HK-2 (cell line): ENCODE measurements around the gene CEP85.

Source experiments
- DNase-seq: peaks from one replicate; pipeline ENCODE4 v3.0.0-alpha.2; 2018; ENCODE audit not compliant: unreplicated experiment

CEP85 gene

GRCh38 chr1:26278724-26279455, 44.9 kb downstream of the CEP85 start:
- DNase-seq = no peak

- peak; percentile 84 for DNase-seq
These were observed 45.7 kb downstream of the CEP85 start, which contains the start of gene SH3BGRL3 for GRCh38 chr1:26279456-26280332. TSS of gene SH3BGRL3 (plus strand) at chr1:26280086. CDS start at chr1:26280156, 70 bp downstream.

DNA sequence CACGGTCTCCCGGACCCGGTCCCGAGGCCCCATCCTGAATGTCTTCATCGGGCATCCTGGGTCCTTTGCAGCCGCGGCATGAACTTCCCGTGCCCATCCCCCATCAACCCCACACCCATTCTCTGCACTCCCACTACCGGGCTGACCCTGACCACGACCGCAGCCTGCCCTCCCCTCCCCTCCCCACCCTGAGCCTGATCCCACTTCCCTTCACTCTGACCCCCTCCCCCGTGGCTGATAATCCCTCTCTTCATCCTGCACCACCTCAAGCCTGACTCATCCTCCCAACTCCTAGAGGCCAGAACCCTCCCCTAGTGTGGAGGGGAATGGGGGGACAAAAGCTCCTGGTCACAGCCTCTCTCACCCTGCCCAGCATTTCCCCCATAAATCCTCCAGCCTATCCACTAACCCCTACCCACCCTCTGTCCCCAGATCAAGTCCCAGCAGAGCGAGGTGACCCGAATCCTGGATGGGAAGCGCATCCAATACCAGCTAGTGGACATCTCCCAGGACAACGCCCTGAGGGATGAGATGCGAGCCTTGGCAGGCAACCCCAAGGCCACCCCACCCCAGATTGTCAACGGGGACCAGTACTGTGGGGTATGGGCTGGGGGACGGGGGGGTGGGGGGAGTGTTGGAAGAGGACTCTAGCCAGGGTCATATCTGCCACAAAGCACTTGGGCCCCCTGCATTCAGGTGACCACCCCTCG, 46.5 kb downstream of the CEP85 start:
- DNase-seq = peak; percentile 68

DNA sequence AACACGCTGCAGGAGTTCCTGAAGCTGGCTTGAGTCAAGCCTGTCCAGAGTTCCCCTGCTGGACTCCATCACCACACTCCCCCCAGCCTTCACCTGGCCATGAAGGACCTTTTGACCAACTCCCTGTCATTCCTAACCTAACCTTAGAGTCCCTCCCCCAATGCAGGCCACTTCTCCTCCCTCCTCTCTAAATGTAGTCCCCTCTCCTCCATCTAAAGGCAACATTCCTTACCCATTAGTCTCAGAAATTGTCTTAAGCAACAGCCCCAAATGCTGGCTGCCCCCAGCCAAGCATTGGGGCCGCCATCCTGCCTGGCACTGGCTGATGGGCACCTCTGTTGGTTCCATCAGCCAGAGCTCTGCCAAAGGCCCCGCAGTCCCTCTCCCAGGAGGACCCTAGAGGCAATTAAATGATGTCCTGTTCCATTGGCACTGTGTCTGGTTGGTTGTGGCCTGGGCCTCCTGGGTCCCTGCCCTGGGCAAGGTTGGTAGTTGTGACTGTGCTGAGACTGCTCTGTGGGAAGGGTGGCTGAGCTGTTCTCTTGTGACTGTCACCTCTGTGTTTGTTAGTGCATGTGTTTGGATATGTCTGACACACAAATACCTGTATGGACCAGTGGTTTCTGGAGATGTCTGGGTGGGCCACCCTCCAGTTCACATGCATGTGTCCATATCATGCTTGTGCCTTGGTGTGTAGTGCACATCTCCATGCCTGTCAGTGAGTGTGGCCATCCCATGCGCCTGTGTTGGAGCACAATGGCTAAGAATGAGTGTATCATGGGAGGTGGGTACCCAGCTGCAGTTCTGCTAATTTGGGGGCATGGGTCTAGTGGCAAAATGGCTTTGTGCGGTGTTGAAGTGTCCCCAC, 47.3 kb downstream of the CEP85 start:
- DNase-seq = no peak

DNA sequence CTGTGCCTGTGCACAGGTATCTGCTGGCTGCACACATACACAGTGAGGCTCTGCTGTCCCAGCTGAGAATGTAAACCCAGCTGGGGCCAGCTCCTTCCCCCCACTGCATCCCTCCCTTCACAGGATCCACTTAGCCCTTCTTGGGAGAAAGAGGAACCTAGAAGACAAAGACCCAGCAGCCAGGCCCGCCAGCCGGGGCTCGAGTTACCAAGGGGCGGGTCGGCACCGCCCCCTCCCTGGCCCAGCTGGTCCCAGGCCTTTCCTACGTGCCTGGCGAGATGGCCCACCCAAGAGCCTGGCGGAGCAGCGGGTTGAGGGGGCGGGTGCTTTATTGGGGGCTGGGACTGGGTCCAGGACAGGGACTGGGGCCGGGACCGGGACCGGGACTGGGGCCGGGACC, 48.0 kb downstream of the CEP85 start:
- DNase-seq = no peak

DNA sequence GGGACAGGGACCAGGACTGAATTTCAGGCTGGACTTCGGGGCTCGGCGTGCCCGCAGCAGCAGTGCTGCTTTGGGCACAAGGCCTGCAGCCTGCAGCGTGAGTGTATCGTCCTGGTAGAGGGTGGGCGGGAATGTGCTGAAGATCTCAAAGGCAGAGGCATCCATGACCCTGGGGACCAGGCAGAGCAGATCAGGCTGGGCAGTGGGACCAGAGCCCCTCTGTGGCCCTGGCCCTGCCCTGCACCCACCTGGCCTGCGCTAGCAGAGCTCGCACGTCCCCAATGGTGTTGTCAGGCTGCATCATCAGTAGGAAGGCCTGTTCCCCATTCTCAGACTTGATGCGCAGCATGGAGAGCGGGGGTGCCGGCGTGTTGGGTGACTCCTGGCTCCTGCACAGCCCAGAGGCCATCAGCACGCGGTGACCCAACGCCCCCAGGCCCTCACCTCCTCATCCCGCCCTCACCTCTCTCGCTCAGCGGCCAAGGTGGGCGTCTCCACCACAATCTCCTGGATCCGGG, 48.5 kb downstream of the CEP85 start:
- no peak for DNase-seq

DNA sequence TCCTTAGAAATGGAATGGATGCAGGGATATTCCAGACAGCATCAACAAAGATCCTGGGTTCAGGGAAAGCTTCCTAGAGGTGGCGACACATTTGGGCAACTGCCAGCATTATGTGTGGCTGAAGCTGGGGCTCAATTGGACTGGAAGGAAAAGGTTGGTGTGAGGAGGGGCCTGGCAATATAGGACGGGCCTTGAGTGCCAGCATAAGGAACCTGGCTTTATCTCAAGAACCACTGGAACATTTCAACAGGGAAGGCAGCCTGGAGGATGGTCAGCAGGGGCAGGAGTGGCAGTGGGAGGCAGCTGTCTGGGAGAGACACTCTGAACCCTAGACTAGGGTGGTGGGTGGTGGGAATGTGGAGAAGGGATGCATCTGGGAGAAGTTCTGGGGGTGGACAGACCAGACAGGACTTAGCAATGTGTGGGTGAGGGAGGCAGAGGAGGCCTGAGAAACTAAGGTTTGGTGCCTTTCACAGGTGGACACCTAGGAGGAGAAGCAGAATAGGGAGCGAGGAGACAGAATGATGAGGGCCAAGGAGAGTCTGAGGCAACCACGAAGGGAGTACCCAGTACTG, 49.4 kb downstream of the CEP85 start:
- DNase-seq = no peak

GRCh38 chr1:26283871-26284596, 50.0 kb downstream of the CEP85 start:
- DNase-seq = no peak

DNA sequence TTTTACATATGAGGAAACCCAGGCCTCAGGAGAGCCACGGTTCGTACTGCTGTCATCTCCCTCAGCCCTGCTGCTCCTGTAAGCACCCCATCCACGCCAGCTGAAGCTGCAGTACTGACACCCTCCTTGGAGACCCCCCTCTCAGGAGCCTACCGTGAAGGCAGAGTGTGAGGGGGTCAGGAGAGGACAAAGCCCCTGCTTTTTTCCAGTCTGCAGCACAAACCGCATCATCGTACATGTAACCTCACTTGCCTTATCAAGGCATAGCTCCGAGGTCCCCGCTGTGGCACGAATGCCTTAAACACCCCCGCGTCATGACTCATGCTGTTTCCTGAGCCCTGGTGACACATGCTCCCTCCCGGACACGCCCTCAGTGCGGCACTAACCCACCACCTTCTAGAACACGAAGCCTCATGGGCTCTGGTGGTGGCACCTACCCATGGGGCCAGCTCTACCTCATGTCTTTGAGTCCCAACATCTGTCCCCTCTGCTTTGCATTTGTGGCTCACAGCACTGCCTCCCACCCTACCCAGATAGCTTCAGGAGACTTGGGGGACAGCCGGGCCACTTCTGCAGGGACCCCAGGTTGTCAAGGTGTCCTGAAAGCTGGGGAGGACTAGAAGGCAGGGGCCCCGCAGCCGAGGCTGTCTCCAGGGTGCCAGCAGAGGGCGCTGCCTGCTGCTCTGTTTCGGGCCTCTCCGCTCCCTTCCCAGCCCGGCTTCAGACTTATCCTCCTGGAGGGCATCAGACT, 50.8 kb downstream of the CEP85 start:
- DNase-seq = peak; percentile 90

DNA sequence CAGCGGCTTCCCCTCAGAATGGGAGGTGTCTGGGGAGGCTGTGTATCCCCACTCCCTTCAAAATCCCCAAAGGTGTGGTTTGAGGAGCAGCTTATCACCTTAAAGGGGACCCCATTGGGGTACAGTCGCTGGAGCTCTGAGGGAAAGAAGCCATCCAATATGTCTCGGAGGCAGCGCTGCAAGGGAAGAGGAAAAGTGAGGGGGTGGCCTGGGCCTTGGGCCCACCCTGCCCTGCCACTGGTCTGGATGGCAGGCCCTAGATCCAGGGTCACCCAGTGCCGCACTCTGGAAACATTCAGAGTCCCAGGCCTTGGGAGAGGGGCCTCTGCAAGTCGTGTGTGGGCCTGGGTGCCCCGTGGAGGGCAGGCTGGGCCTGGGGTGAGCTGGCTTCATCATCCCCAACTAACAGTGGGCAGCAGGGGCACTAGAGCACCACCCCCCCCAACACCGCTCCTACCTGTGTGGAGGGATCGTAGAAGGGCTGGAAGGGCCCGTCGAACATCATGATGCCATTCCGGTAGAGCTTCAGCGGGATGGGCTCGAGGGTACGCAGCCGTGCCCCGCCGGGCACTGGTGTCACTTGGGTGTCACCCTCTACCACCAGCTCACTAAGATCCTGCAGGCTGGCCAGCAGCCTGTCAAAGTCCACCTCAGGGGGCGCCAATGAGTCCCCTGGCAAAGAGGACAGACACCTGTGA, 51.5 kb downstream of the CEP85 start:
- DNase-seq = no peak

GRCh38 chr1:26286064-26286416, 52.0 kb downstream of the CEP85 start:
- no peak for DNase-seq

DNA sequence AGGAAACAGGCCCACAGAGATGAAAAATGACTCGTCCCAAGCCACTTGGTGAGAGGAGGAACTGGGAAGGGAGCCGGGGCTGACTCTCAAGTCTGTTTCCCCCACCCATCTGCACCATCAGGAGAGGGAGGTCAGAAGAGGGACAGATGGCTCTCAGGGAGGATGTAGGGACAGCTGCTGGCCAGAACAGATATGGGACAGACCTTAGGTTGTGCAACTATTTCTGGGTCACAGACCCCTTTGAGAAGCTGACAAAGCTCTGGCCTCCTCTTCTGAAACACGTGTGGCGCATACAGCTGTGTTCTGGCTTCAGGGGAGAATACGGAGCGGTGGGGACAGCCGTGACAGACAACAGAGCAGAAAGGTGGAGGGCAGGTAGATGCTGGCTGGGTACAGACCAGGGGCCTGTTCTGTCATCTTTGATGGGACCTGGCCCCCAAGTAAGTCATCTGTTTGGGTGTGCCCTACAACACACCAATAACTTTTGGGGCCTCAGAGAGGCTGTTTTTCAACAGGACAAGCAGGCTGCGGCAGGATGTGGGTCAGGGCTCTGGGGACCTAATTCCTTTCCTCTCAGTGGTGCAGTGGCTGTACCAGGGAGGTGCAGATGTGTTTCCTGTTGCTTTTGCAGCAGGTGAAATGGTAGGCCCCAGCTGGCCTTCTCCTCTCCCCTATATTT, 53.2 kb downstream of the CEP85 start:
- DNase-seq = no peak

DNA sequence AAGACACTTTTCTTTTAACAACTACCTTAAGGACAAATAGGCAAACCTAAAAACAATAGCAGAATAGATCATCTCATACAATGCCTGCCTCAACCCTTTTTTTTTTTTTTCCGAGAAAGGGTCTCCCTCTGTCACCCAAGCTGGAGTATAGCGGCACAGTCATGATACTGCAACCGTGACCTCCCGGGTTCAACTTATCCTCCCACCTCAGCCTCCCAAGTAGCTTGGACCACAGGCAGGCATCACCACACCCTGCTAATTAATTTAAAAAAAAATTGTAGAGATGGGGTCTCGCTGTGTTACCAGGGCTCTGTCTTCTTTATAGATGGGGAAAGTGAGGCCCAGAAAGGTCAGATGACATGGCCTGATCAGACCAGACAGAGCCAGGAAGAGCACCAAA, 53.8 kb downstream of the CEP85 start:
- no peak for DNase-seq

DNA sequence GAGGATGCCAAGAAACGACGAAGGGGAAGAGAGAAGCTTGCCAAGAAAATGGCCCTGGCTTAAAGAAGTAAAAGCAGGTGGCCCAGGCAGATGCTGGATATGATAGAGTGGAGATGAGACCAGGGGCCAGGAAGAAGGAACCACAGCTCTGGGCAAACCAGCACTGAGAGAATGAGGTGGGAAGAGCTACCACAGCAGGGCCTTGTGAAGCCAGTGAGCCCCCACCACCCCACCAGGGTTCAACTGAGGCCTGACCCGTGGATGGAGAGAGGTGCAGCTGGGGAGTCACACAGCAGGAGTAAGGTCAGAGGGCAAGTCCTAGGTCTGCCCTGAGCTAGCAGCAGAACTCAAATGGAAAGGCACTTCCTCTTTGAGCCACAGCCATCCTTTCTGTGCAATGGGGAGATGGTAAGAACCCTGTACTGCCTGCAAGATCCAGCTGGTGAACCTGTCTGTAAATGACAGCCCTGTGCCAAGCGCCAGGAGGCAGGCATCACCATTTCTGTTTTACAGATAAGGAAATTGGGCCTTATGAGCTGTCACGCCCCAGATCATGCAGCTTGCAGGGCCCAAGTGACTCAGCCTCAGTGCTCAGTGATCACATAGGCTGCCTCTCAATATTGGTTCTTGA, 54.4 kb downstream of the CEP85 start:
- DNase-seq = no peak

GRCh38 chr1:26289158-26290059, 55.4 kb downstream of the CEP85 start:
- DNase-seq = no peak

GRCh38 chr1:26290122-26290881, 56.3 kb downstream of the CEP85 start:
- DNase-seq = no peak
